Stomach smooth muscle (tissue), 2 donors: Measurements from ENCODE around the gene EPDR1.

ENCODE experiments used
- H3K27ac ChIP-seq: one replicate; pipeline ENCODE4 v1.7.0; 2013; ENCODE audit warnings: mild to moderate bottlenecking, low read length, inconsistent platforms
- H3K27me3 ChIP-seq, 2 donors: one replicate each; pipeline ENCODE4 v1.7.0; 2013; ENCODE audit warnings: low read length in 2 of 2; ENCODE audit not compliant: insufficient read depth in 2 of 2, control insufficient read depth in 1 of 2
- H3K36me3 ChIP-seq, 2 donors: one replicate each; pipeline ENCODE4 v1.7.0; 2013; ENCODE audit warnings: low read length in 2 of 2; ENCODE audit not compliant: control insufficient read depth in 2 of 2, insufficient read depth in 2 of 2
- H3K4me1 ChIP-seq: one replicate; pipeline ENCODE4 v1.7.0; 2013; ENCODE audit warnings: low read length; ENCODE audit not compliant: control insufficient read depth, insufficient read depth
- H3K4me3 ChIP-seq, 2 donors: one replicate each; pipeline ENCODE4 v1.7.0; 2013; ENCODE audit warnings: low read length in 2 of 2
- H3K9ac ChIP-seq, 2 donors: one replicate each; pipeline ENCODE4 v1.7.0; 2013; ENCODE audit warnings: low read length in 2 of 2, mild to moderate bottlenecking in 1 of 2
- H3K9me3 ChIP-seq, 2 donors: one replicate each; pipeline ENCODE4 v1.7.0; 2013; ENCODE audit warnings: low read length in 2 of 2; ENCODE audit not compliant: control insufficient read depth in 2 of 2
- donor health status: healthy.
- donor health status: Pancreatic carcinoma.

EPDR1 gene

DNA sequence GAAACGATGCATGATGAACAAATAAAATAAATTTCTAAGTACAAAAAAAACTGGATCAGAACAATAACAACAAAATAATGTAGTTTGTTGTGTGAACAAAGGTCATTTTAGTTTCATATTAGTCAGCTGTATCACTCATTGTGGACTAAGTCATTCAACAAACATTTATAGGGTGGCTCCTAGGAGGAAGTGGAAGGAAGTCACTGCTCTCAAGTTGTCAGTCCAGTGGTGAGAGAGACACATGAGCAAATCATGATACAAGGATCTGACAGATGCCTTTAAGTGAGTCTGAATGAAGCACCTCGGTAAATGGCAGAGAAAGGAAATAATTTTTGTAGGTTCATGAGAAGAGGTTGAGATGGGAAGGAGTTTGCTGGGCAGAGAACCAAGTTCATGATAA is 56.8 kb downstream of the EPDR1 start:
- no peak overlapping the region for H3K27ac ChIP-seq
- H3K36me3 ChIP-seq = no peaks in the 10 kb centered on the region
- H3K27me3 ChIP-seq = no peaks in the 10 kb centered on the region
- H3K9me3 ChIP-seq = no peaks in the 10 kb centered on the region
- H3K4me3 ChIP-seq = no peak overlapping the region
- H3K4me1 ChIP-seq = no peaks in the 10 kb centered on the region
- no peak overlapping the region for H3K9ac ChIP-seq

- Histone ChIP-seq H3K27me3 (no peaks in the 10 kb centered on the region), H3K4me3 (no peak overlapping the region), H3K9ac (no peak overlapping the region), H3K27ac (no peak overlapping the region), H3K4me1 (no peaks in the 10 kb centered on the region), H3K9me3 (no peaks in the 10 kb centered on the region), H3K36me3 (no peaks in the 10 kb centered on the region)
These were observed 61.2 kb downstream of the EPDR1 start for GRCh38 chr7:37981664-37982063.

GRCh38 chr7:37982423-37982822 is 62.0 kb downstream of the EPDR1 start:
- H3K9ac ChIP-seq = no peak overlapping the region
- no peaks in the 10 kb centered on the region for H3K36me3 ChIP-seq

DNA sequence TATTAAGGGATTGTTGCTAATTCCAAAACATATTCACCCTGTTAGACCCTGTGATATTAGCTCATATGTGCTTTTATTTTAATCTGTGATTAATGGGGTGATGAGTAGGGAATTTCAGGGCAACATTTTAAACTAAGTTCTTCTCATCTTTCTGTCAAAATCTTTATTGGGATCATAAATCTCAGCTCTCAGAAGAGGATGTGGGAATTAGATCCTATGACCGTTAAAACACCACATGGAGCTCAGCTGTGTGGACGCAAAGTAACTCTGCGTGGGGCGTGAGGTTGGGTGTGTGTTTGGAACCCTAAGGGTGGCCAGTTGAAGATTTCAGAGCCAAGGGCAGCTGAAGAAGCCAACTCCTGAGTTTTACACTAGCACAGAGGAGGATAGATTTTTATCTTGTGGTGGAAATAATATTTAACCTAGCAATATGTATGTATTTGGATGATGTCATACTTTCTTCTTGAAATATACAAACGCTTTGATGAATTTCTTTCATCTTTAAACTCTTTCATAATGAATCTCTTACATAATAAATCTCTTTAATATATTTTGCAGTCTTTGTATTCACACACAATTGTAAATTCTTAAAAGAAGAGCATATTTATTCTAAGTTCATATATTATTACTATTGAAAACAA is 64.4 kb downstream of the EPDR1 start:
- H3K4me1 ChIP-seq = no peaks in the 10 kb centered on the region
- no peak overlapping the region for H3K4me3 ChIP-seq
- no peaks in the 10 kb centered on the region for H3K36me3 ChIP-seq
- H3K27me3 ChIP-seq = no peaks in the 10 kb centered on the region
- no peaks in the 10 kb centered on the region for H3K9me3 ChIP-seq
- H3K9ac ChIP-seq = no peak overlapping the region
- H3K27ac ChIP-seq = no peak overlapping the region

More at GRCh38 chr7:37982423-37982822, 62.0 kb downstream of the EPDR1 start:
- H3K4me3 ChIP-seq = no peak overlapping the region
- H3K27me3 ChIP-seq = no peaks in the 10 kb centered on the region
- H3K27ac ChIP-seq = no peak overlapping the region
- no peaks in the 10 kb centered on the region for H3K9me3 ChIP-seq
- no peaks in the 10 kb centered on the region for H3K4me1 ChIP-seq

DNA sequence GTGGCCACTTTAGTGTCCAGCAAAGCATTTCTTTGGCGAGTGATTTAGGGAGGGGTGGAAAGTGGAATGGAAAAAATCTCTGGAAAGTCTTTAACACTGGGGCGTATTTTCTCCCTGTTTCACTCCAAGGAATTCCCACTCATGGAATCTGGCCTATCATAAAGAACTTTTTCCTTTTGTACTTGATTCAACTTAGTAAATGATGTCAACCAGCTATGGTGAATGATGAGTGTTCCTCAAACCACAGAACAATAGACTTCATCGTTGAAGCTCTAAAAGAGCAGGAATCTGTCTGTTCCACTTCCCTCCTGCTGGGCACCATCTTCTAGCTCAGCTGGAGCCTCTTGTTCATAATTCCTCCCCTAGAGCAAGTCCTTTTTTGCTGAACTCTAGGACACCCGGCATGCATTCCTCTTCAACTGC is 66.5 kb downstream of the EPDR1 start:
- Histone ChIP-seq H3K4me3 (no peak overlapping the region), H3K36me3 (no peaks in the 10 kb centered on the region), H3K27ac (no peak overlapping the region), H3K4me1 (no peaks in the 10 kb centered on the region), H3K27me3 (no peaks in the 10 kb centered on the region), H3K9ac (no peak overlapping the region), H3K9me3 (no peaks in the 10 kb centered on the region)

GRCh38 chr7:37987732-37988131 is 67.3 kb downstream of the EPDR1 start:
- no peaks in the 10 kb centered on the region for H3K4me1 ChIP-seq
- H3K27ac ChIP-seq = no peak overlapping the region
- H3K4me3 ChIP-seq = no peak overlapping the region
- H3K27me3 ChIP-seq = no peaks in the 10 kb centered on the region
- H3K36me3 ChIP-seq = no peaks in the 10 kb centered on the region
- no peaks in the 10 kb centered on the region for H3K9me3 ChIP-seq
- no peak overlapping the region for H3K9ac ChIP-seq

GRCh38 chr7:37988721-37989650 is 68.5 kb downstream of the EPDR1 start:
- H3K9ac ChIP-seq = no peak overlapping the region
- H3K27ac ChIP-seq = no peak overlapping the region
- no peaks in the 10 kb centered on the region for H3K36me3 ChIP-seq
- H3K9me3 ChIP-seq = no peaks in the 10 kb centered on the region
- H3K27me3 ChIP-seq = no peaks in the 10 kb centered on the region
- no peak overlapping the region for H3K4me3 ChIP-seq
- H3K4me1 ChIP-seq = no peaks in the 10 kb centered on the region

DNA sequence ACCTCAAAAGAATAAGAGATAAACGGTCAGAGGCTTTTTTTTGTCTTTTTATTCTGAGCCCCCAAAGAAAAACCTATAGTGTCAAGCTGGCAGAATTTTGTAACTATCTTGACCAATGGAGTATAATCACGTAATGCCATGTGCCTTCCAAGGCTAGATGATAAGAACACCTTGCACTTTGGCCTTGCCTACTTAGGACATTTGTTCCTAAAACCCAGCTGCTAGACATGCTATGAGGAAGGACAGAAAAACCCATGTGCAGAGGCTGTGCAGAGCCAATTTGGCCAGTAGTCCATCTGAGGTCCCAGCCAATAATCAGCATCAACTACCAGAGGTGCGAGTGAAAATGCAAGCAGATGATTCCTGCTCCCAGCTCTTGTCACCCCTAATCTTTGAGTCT is 69.9 kb downstream of the EPDR1 start:
- no peak overlapping the region for H3K27ac ChIP-seq
- H3K4me1 ChIP-seq = no peaks in the 10 kb centered on the region
- H3K36me3 ChIP-seq = no peaks in the 10 kb centered on the region
- no peak overlapping the region for H3K4me3 ChIP-seq
- no peaks in the 10 kb centered on the region for H3K27me3 ChIP-seq
- no peaks in the 10 kb centered on the region for H3K9me3 ChIP-seq
- no peak overlapping the region for H3K9ac ChIP-seq

GRCh38 chr7:37993060-37993501 is 72.6 kb downstream of the EPDR1 start:
- Histone ChIP-seq H3K9ac (no peak overlapping the region), H3K4me3 (no peak overlapping the region), H3K9me3 (no peaks in the 10 kb centered on the region), H3K36me3 (no peaks in the 10 kb centered on the region), H3K27ac (no peak overlapping the region), H3K27me3 (no peaks in the 10 kb centered on the region), H3K4me1 (no peaks in the 10 kb centered on the region)

DNA sequence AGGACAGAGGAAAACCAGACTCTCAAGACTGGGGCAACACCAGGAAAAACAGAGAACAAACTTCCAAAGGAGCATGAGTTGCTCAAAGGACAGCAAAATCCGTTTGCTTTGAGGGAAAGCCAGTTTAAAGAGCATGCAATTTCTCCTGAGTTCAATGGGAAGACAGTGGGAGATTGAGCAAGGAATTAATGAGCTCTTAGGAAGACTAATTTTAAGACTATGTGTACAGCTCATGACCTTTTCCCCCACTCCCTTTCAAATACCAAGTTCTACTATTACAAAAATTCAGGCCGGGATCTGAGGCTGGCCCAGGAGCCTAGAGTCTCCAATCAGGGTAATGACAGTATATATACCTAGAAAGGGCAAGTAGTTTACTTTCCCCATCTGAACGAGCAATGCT is 79.2 kb downstream of the EPDR1 start:
- peaks cover 3% of the 10 kb centered on the region for H3K4me1 ChIP-seq
- H3K36me3 ChIP-seq = no peaks in the 10 kb centered on the region
- H3K27me3 ChIP-seq = no peaks in the 10 kb centered on the region
- no peak overlapping the region for H3K9ac ChIP-seq
- H3K9me3 ChIP-seq = no peaks in the 10 kb centered on the region
- H3K27ac ChIP-seq = no peak overlapping the region
- no peak overlapping the region for H3K4me3 ChIP-seq

- Histone ChIP-seq H3K27me3 (no peaks in the 10 kb centered on the region), H3K9me3 (no peaks in the 10 kb centered on the region), H3K4me3 (no peak overlapping the region), H3K4me1 (peaks cover 3% of the 10 kb centered on the region), H3K9ac (no peak overlapping the region), H3K36me3 (no peaks in the 10 kb centered on the region), H3K27ac (no peak overlapping the region)
These were observed 79.8 kb downstream of the EPDR1 start for GRCh38 chr7:38000272-38000671.
